AG09309 (cell line): ENCODE measurements around the gene TTBK1.

Experiments used
- DNase-seq: peaks from one replicate; pipeline ENCODE4 v3.0.0-alpha.2; 2010; ENCODE audit warnings: low read depth
- H3K4me3 ChIP-seq: 2 replicates; pipeline ENCODE4 v1.5.1; 2011; ENCODE audit warnings: mild to moderate bottlenecking, low read depth, low read length, moderate library complexity; ENCODE audit not compliant: control insufficient read depth
- CTCF ChIP-seq: IDR thresholded peaks from 2 replicates; pipeline ENCODE4 v1.5.1; 2011; ENCODE audit warnings: mild to moderate bottlenecking, low read depth, low read length, inconsistent platforms; ENCODE audit not compliant: insufficient read depth, control insufficient read depth; ENCODE audit errors: missing control alignments

Gene TTBK1

GRCh38 chr6:43250992-43251373, 7.7 kb downstream of the TTBK1 start:
- no peak for DNase-seq
- TF ChIP-seq CTCF = no peak
- no peak overlapping the region for H3K4me3 ChIP-seq

GRCh38 chr6:43253401-43253800, 10.1 kb downstream of the TTBK1 start:
- DNase-seq = no peak
- no peak overlapping the region for H3K4me3 ChIP-seq
- TF ChIP-seq CTCF = no peak

GRCh38 chr6:43254138-43254817, 11.0 kb downstream of the TTBK1 start:
- TF ChIP-seq CTCF = no peak
- DNase-seq = no peak
- no peak overlapping the region for H3K4me3 ChIP-seq

- no peak overlapping the region for H3K4me3 ChIP-seq
- TF ChIP-seq CTCF = no peak
- DNase-seq = no peak
Measured at GRCh38 chr6:43254846-43255245, 11.6 kb downstream of the TTBK1 start.

- no peak for TF ChIP-seq CTCF
- H3K4me3 ChIP-seq = no peak overlapping the region
- DNase-seq = no peak
Measured at GRCh38 chr6:43255408-43256054, 12.2 kb downstream of the TTBK1 start.

GRCh38 chr6:43256670-43257366, 13.5 kb downstream of the TTBK1 start:
- TF ChIP-seq CTCF = no peak
- H3K4me3 ChIP-seq = no peak overlapping the region
- no peak for DNase-seq
